ENCODE results near the gene PHYKPL. TPM values are rescaled to one million over a fixed set of nuclear protein-coding genes. Genes with fewer than 3 reads are reported as not detected.

PHYKPL gene
- polyA plus RNA-seq, 1 donor from 2014 or later, result 16.9 TPM

DNA sequence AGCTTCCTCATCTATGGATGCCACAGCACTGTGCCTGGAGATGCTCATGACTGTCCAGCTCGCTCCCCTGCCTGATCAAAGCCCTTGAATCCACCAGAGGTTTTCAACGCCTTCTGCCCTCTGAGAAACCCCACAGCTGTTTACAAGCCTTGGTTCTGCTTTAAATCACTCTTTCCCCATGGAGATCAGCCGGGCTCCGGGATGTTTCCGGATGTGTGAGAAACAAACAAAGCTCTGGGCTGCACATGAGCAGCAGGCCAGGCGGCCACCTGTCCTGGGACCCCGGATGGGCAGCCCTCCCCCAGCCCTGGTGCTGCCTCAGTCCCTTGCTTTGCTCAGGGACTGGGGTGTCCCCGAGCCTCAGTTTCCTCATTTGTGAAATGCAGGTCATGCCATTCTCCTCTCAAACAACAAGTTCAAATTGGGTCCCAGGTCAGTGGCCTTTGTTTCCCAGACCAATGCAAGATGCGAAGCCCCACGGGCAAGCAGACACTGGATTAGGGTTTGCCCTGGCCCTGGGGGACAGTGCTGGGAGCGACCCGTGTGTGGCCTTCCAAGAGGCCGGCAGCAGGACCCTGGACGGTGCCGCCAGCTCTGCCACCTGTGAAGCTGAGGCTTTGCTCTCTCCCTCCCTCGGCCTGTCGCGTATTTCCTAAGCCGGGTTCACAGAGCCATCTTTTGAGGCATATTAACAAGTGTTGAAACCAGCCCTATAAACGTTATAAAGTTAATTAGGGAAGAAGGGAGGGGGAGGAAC lies 42.4 kb upstream of the PHYKPL start:
- Histone ChIP-seq H3K4me2 (ENCODE audit: low read length) (no peak overlapping the region), H2AFZ (ENCODE audit: low read depth, low read length) (no peak overlapping the region), H3K9me3 (ENCODE audit: low read length) (no peaks in the 10 kb centered on the region), H4K20me1 (ENCODE audit: insufficient read depth) (no peaks in the 10 kb centered on the region), H3K9ac (ENCODE audit: low read length) (no peak overlapping the region), H3K36me3 (ENCODE audit: insufficient read depth, low read length) (no peaks in the 10 kb centered on the region), H3K27ac (ENCODE audit: low read length) (no peak overlapping the region), H3K9me2 (ENCODE audit: insufficient read depth, low read length) (no peaks in the 10 kb centered on the region), H3K27me3 (ENCODE audit: insufficient read depth, low read depth, low read length) (no peaks in the 10 kb centered on the region), H3K79me2 (replicated peaks; ENCODE audit: insufficient read depth, low read length) (no peaks in the 10 kb centered on the region), H3K4me3 (ENCODE audit: low read length) (no peak overlapping the region), H3F3A (ENCODE audit: insufficient read depth, low read length, poor library complexity, severe bottlenecking) (no peaks in the 10 kb centered on the region)
- TF ChIP-seq TAF1 (IDR thresholded peaks at IDR 0.05; ENCODE audit: low read depth) (no peak), EP300 (conservative IDR thresholded peaks at IDR 0.05; ENCODE audit: poor library complexity, severe bottlenecking) (no peak), MXI1 (conservative IDR thresholded peaks at IDR 0.05; ENCODE audit: poor library complexity, severe bottlenecking) (no peak), SMC3 (conservative IDR thresholded peaks at IDR 0.05; ENCODE audit: poor library complexity) (no peak), EZH2 (IDR thresholded peaks at IDR 0.05; ENCODE audit: borderline replicate concordance, insufficient read depth, low read length, poor library complexity, severe bottlenecking) (no peak)
- TF ChIP-seq, protein P1, sequence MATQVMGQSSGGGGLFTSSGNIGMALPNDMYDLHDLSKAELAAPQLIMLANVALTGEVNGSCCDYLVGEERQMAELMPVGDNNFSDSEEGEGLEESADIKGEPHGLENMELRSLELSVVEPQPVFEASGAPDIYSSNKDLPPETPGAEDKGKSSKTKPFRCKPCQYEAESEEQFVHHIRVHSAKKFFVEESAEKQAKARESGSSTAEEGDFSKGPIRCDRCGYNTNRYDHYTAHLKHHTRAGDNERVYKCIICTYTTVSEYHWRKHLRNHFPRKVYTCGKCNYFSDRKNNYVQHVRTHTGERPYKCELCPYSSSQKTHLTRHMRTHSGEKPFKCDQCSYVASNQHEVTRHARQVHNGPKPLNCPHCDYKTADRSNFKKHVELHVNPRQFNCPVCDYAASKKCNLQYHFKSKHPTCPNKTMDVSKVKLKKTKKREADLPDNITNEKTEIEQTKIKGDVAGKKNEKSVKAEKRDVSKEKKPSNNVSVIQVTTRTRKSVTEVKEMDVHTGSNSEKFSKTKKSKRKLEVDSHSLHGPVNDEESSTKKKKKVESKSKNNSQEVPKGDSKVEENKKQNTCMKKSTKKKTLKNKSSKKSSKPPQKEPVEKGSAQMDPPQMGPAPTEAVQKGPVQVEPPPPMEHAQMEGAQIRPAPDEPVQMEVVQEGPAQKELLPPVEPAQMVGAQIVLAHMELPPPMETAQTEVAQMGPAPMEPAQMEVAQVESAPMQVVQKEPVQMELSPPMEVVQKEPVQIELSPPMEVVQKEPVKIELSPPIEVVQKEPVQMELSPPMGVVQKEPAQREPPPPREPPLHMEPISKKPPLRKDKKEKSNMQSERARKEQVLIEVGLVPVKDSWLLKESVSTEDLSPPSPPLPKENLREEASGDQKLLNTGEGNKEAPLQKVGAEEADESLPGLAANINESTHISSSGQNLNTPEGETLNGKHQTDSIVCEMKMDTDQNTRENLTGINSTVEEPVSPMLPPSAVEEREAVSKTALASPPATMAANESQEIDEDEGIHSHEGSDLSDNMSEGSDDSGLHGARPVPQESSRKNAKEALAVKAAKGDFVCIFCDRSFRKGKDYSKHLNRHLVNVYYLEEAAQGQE (IDR thresholded peaks at IDR 0.05; ENCODE audit: borderline replicate concordance), result no peak
- TF ChIP-seq, protein P2, sequence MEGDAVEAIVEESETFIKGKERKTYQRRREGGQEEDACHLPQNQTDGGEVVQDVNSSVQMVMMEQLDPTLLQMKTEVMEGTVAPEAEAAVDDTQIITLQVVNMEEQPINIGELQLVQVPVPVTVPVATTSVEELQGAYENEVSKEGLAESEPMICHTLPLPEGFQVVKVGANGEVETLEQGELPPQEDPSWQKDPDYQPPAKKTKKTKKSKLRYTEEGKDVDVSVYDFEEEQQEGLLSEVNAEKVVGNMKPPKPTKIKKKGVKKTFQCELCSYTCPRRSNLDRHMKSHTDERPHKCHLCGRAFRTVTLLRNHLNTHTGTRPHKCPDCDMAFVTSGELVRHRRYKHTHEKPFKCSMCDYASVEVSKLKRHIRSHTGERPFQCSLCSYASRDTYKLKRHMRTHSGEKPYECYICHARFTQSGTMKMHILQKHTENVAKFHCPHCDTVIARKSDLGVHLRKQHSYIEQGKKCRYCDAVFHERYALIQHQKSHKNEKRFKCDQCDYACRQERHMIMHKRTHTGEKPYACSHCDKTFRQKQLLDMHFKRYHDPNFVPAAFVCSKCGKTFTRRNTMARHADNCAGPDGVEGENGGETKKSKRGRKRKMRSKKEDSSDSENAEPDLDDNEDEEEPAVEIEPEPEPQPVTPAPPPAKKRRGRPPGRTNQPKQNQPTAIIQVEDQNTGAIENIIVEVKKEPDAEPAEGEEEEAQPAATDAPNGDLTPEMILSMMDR (IDR thresholded peaks at IDR 0.05; ENCODE audit: poor library complexity, severe bottlenecking), result no peak

DNA sequence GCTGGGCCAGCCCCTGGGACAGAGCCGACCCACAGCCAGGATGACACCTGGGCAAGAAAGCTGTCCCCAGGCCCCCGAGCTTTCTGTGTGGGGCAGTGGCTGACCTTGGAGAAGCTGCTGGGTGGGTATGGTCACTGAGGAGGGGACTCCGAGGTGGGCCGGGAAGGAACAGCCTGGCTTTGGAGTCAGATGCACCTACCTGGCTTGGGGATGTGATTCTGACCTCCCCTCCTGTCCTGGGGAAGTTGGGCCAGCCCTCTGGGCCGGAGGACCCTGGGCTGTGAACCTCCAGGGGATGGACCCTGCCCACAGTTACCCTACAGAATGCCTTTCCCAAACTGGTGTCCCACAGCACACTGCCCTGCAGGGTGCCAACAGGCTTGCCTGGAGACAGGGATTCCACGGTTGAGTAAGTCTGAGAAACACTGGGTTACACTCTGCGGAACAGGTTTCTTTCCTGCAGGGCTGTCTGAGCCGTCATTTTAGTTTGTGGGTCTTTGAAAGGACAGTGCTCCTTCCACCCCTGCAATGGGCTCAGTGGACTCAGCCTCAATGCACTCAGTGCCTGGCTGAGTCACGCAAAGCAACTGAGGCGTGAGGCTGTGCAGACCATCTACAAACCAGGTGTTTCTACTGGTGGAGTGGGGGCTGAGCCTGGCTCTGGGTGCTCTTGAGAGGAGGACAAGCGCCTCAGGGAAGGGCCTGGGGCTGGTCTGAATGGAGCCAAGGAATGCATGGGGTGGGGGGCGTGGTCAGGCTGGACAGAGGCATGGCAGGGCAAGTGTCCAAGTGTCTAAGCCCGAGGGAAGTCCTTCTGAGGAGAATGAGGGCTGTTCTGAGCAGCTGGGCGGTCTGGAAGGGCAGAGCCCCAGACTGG lies 41.3 kb upstream of the PHYKPL start:
- Histone ChIP-seq H3K9me3 (ENCODE audit: low read length) (no peaks in the 10 kb centered on the region), H4K20me1 (ENCODE audit: insufficient read depth) (no peaks in the 10 kb centered on the region), H3K9me2 (ENCODE audit: insufficient read depth, low read length) (no peaks in the 10 kb centered on the region), H3K27ac (ENCODE audit: low read length) (no peak overlapping the region), H3K4me2 (ENCODE audit: low read length) (no peak overlapping the region), H3K4me3 (ENCODE audit: low read length) (no peak overlapping the region), H3F3A (ENCODE audit: insufficient read depth, low read length, poor library complexity, severe bottlenecking) (no peaks in the 10 kb centered on the region), H3K9ac (ENCODE audit: low read length) (no peak overlapping the region), H3K27me3 (ENCODE audit: insufficient read depth, low read depth, low read length) (no peaks in the 10 kb centered on the region), H2AFZ (ENCODE audit: low read depth, low read length) (no peak overlapping the region), H3K79me2 (replicated peaks; ENCODE audit: insufficient read depth, low read length) (no peaks in the 10 kb centered on the region), H3K36me3 (ENCODE audit: insufficient read depth, low read length) (no peaks in the 10 kb centered on the region)
- TF ChIP-seq TAF1 (IDR thresholded peaks at IDR 0.05; ENCODE audit: low read depth) (no peak), EZH2 (IDR thresholded peaks at IDR 0.05; ENCODE audit: borderline replicate concordance, insufficient read depth, low read length, poor library complexity, severe bottlenecking) (no peak), EP300 (conservative IDR thresholded peaks at IDR 0.05; ENCODE audit: poor library complexity, severe bottlenecking) (no peak), MXI1 (conservative IDR thresholded peaks at IDR 0.05; ENCODE audit: poor library complexity, severe bottlenecking) (no peak), POLR2AphosphoS5 (IDR thresholded peaks at IDR 0.05) (no peak), SMC3 (conservative IDR thresholded peaks at IDR 0.05; ENCODE audit: poor library complexity) (no peak), RAD21 (conservative IDR thresholded peaks at IDR 0.05) (no peak)
- TF ChIP-seq, protein P1 (IDR thresholded peaks at IDR 0.05; ENCODE audit: borderline replicate concordance), result no peak
- TF ChIP-seq, protein P2 (IDR thresholded peaks at IDR 0.05; ENCODE audit: poor library complexity, severe bottlenecking), result no peak

Measured in neural cell (in vitro differentiated cells).